LHCN-M2 (cell line): Measurements from ENCODE around the gene COL9A1. TPM values are rescaled to one million over a fixed set of nuclear protein-coding genes. Genes with fewer than 3 reads are reported as not detected.
"Not testable (repeated sequence)": the region's sequence is repeated elsewhere in the genome, so short reads cannot be mapped to it uniquely, and the experiment has no call there.

ENCODE experiments used
- DNase-seq: peaks from one replicate; pipeline ENCODE4 v3.0.0-alpha.2; 2012; ENCODE audit warnings: low read depth
- polyA plus RNA-seq: library from polyadenylated mRNA; unstranded; fragments of >200 nt; gene quantifications from one replicate; pipeline ENCODE4 v1.2.1, GENCODE V29; 2012; ENCODE audit warnings: missing spikeins
- total RNA-seq: library from RNA; depleted of rRNA; stranded (reverse); fragments of >200 nt; gene quantifications from 2 replicates; pipeline ENCODE4 v1.2.3, GENCODE V29; 2014; rRNA removed

Gene COL9A1
- not detected in 2 replicates for total RNA-seq
- polyA plus RNA-seq, result not detected

- no peak for DNase-seq
Observed at GRCh38 chr6:70303034-70303525, at the start of gene COL9A1. Gene COL9A1 (minus strand): TSS chr6:70303084. CDS start chr6:70302924, 160 bp downstream.

- no peak for DNase-seq
Observed at GRCh38 chr6:70351461-70351860, 48.6 kb upstream of the COL9A1 start.

DNA sequence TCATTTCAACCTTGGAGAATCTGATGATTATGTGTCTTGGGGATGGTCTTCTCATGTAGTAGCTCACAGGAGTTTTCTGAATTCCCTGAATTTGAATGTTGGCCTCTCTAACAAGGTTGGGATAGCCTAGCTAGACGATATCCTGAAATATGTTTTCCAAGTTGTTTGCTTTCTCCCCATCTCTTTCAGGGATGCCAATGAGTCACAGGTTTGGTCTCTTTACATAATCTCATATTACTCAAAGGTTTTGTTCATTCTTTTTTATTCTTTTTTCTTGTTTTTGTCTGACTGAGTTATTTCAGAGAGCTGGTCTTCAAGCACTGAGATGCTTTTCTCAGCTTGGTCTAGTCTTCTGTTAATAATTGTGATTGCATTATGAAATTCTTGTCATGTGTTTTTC, 42.7 kb upstream of the COL9A1 start:
- DNase-seq, result peak; percentile 7

- DNase-seq, result no peak
Observed at GRCh38 chr6:70343313-70343712, 40.4 kb upstream of the COL9A1 start.

- DNase-seq, result not testable (repeated sequence)
Observed at GRCh38 chr6:70339810-70340209, 36.9 kb upstream of the COL9A1 start.

DNA sequence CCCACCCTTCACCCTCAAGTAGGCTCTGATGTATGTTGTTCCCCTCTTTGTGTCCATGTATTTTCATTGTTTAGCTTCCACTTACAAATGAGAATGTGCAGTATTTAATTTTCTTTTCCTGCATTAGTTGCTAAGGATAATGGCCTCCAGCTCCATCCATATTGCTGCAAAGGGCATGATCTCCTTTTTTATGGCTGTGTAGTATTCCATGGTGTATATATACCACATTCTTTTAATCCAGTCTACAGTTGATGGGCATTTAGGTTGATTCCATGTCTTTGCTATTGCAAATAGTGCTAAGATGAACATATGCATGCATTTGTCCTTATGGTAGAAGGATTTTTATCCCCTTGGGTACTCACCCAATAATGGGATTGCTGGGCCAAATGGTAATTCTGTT, 35.9 kb upstream of the COL9A1 start:
- DNase-seq, result no peak

- no peak for DNase-seq
Observed at GRCh38 chr6:70337743-70338105, 34.8 kb upstream of the COL9A1 start.

DNA sequence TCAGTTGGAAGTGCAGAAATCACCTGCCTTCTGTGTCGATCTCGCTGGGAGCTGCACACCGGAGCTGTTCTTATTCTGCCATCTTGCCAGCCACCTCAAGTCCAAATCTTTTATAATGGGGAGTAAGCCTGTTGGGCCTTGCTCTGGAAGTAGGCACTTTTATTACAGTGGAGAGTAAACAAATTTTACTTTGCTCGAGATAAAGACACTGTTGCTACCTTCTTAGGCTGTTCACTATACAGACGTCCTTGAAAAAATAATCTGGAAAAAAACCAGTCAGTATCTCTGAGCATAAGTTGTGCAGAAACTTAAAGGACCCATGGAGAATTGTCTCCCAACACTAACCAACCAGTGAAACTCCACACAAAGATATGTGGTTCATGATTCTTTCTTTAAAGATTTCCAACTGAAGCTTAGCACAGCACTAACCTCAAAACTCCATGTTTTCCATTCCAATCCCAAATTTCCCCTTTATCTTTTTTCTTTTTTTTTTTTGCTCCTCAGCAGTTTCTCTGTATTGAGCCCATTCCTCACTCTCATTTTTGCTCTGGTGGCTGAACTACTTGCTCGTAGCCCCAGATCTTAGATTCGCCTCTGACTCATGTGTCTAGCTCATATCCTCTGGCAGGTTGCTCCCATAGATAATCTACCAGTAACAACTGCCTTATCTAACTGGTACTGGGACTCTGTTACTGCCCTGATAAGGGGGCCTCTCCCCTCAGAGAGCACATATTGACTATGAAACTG, 34.3 kb upstream of the COL9A1 start:
- no peak for DNase-seq

DNA sequence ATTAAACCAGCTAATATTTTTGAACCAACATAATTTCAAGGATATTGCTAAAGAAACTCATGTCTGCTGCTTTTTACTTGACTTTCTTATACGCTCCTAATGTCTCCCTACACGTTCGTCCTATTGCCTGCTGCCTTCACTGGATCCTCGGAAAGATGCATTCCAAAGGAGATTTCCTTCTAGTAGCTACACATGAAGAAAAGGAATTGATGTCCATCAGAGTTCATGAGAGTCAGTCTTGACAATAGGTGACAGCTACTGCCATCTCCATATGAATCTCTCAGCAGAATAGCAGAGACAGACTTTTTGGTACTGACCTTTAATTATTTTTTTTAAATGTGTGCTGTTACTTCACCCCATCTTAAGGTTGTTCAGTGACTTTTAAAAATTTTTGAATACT, 24.2 kb upstream of the COL9A1 start:
- DNase-seq, result no peak

DNA sequence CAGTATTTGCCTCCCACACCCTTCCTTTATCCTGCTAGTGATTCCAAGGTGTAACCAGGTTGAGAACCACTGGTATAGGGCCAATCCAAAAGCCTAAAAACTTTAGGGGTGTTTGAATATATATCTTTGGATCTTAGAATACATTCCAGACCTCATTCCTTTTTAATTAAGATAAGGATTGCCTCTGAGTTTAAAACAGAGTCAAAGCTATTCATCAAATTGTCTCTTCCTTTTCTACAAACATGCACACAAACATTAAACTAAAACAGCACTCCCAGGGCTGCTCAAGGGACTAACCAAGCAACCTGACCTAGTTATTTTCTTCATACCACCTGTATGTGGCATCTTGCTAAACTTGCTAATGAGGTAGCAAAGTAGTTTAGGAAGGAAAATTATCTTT, 22.1 kb upstream of the COL9A1 start:
- DNase-seq, result no peak

DNA sequence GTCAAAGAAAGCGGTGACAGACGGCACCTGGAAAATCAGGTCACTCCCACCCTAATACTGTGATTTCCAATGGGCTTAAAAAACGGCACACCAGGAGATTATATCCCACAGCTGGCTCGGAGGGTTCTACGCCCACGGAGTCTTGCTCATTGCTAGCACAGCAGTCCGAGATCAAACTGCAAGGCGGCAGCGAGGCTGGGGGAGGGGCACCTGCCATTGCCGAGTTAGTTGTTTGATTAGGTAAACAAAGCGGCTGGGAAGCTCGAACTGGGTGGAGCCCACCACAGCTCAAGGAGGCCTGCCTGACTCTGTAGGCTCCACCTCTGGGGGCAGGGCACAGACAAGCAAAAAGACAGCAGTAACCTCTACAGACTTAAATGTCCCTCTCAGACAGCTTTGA, 14.9 kb upstream of the COL9A1 start:
- not testable (repeated sequence) for DNase-seq

DNA sequence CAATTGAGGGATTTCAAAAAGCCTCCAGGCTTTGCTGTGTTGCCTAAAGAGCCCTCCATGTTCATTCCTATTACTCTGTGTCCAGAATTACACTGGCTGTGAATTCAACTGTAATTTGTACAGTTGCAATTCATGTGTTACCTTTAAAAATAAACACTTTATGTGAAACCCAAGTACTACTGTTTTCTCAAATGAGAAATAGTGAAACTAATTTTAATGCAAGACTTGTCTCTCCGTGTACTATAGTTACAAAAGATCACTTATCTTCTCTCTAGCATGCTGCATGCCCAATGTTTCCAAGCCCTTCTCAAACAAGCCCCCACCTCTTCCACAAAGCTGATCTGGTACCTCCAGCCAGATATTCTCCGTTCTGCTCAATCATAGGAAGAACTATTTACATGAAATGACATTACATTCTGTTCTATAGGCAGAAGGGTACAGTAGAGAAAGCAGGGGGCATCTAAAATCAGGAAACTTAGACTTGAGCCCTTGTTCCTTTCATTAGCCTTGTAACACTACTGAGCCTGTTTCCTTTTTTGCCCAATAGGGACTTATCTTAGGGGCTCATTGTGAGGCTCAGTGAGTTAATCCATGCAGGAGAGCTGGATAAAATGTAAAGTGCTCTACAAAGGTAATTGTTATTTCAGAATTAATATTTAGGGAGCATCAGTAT, 12.3 kb upstream of the COL9A1 start:
- no peak for DNase-seq

DNA sequence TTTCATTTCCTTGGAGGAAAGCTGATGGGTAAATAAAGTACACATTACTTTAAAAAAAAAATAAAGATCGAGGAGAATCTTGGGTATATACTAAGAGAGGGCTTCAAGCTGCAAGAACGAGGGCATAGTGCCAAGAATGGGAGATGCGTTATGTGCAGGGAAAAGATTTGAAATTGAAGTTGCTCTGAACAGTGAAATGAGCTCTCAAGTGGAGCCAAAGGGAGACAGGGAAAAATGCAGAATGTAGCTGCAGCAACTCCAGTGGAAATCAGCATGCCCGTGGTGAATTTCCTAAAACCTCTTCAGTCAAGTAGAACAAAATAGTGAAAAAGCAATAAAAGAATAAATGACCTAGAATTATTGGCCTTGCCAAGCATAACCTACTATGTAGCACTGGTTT, 11.4 kb upstream of the COL9A1 start:
- DNase-seq, result no peak

- DNase-seq, result peak; percentile 92
Observed at GRCh38 chr6:70312165-70312745, 9.4 kb upstream of the COL9A1 start.

GRCh38 chr6:70310063-70310694, 7.3 kb upstream of the COL9A1 start:
- DNase-seq, result peak; percentile 46

DNA sequence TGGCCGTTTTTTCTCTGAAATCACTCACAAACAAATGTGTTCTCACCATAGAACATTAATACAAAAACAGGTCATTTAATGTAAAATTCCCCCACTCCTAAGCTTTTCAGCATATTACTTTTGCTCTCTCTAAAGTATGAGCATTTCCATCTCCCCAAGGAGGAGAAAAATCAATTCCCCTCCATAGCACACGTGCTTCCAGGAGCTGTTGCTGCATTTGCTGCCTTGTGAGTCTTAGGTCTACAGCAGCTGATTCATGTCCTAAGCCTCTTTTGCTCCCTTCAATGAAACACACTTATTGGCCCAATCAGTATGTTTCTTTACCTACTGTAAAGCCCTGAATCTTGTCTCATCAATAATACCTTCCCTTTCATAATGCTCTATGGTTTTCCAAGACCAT, 6.4 kb upstream of the COL9A1 start:
- no peak for DNase-seq

GRCh38 chr6:70308142-70308541, 5.3 kb upstream of the COL9A1 start:
- not testable (repeated sequence) for DNase-seq

- no peak for DNase-seq
Observed at GRCh38 chr6:70307008-70307407, 4.1 kb upstream of the COL9A1 start.

GRCh38 chr6:70304616-70305015, 1.7 kb upstream of the COL9A1 start:
- no peak for DNase-seq

GRCh38 chr6:70299456-70299855, 3.4 kb downstream of the COL9A1 start:
- peak; percentile 30 for DNase-seq

DNA sequence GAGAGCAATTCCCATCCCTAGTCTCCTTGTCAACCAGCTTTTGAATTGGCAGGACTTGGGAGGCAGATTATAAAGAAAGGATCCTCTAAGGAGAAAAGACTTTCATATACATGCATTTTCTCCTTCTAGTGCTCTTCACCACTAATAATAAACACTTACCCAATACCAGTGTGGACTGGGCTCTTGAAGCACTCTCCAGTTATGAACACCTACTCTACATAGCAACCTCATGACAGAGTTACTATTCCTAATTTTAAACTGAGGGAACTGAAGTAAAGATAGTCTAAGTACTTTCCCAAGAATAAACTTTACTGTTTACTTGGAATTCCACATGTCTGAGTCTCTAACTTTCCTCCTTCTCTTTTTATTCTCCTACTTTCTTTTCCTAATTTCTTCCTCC, 4.8 kb downstream of the COL9A1 start:
- DNase-seq, result no peak

- DNase-seq, result no peak
Observed at GRCh38 chr6:70292193-70292592, 10.7 kb downstream of the COL9A1 start.
